Transverse colon (tissue), 4 donors: ENCODE data around the gene GCA.

Experiments
- CTCF ChIP-seq, 5 experiments: fragments of 200-600 bp in 3 of 5; fragments of 450-650 bp in 2 of 5; sonication (generic) in 3 of 5; IDR thresholded peaks; 1 replicate in 2 of 5; 2 replicates in 3 of 5; pipeline ENCODE4 v1.5.1; 2016 to 2017; ENCODE audit warnings: antibody characterized with exemption in 5 of 5, inconsistent platforms in 3 of 5, mild to moderate bottlenecking in 2 of 5, moderate library complexity in 1 of 5
- EP300 ChIP-seq: sonication (generic); formaldehyde crosslinking; IDR thresholded peaks from one replicate; pipeline ENCODE4 v1.6.1; 2017; ENCODE audit warnings: antibody characterized with exemption, low read depth
- POLR2A ChIP-seq: fragments of 450-650 bp; IDR thresholded peaks from one replicate; pipeline ENCODE4 v1.6.1; 2016; ENCODE audit warnings: antibody characterized with exemption, mild to moderate bottlenecking, moderate library complexity
- POLR2AphosphoS5 ChIP-seq, 3 donors: sonication (generic); formaldehyde crosslinking; IDR thresholded peaks; one replicate each; pipeline ENCODE4 v1.6.1; 2016; ENCODE audit warnings: antibody characterized with exemption in 3 of 3

GRCh38 chr2:162301877-162302276 is 42.1 kb upstream of the GCA start:
- no peak for TF ChIP-seq POLR2AphosphoS5 (IDR thresholded peaks at IDR 0.05)
- no peak for TF ChIP-seq CTCF (IDR thresholded peaks at IDR 0.05)
- no peak for TF ChIP-seq EP300
- no peak for TF ChIP-seq POLR2A
